Hematopoietic multipotent progenitor cell (in vitro differentiated cells): Measurements from ENCODE around the gene SPCS3. TPM values are rescaled to one million over a fixed set of nuclear protein-coding genes. Genes with fewer than 3 reads are reported as not detected.

ENCODE experiments used
- total RNA-seq: library from RNA; depleted of rRNA; stranded (reverse); fragments of >200 nt; gene quantifications from one replicate; pipeline ENCODE4 v1.2.3, GENCODE V29; 2012

SPCS3 gene
- total RNA-seq, 1 donor: 55.7 TPM

Other genes with a start within 250 kb of the SPCS3 start
- gene SPATA4, start 124.4 kb upstream of the SPCS3 start, total RNA-seq: not detected
- not detected for gene ASB5, start 50.7 kb upstream of the SPCS3 start, total RNA-seq